ENCODE results near the gene MACROH2A1.

MACROH2A1 gene

DNA sequence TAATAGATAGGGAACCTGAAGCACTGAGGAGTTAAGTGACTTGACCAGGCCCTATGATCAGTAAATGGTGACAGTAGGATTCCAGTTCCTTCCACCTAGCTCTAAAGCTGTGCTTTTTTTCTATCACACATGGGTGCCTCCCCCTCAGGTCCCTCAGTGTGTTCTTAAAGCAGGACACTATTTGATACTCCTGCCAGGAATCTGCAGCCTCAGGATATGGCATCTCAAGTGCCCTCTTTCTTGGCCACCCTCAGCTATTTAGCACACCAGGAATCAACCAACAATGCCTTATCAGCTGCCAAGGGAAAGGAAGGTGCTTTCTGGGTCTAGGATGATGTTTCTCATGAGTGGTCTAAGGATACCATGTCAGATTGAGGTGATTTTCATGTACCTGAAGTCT lies 49.1 kb downstream of the MACROH2A1 start:
- no peak for DNase-seq

DNA sequence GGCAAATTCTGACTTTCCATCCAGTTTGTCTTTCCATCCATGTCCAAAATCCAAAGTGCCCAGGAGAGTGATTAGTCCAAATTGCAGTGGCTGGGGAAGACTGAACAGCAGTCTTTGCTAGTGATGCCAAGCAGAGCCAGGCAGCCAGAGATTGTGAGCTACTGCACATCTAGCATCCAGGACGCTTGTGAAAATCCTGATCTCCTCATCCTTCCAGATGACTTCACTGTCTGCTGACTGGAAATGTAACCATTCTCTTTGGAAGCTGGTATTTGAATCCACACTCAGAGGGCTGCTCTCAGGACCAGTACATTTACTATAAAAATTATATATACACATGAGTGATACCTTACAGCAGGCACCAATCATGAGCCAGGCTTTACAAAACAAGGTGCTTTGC lies 49.6 kb downstream of the MACROH2A1 start:
- DNase-seq, result no peak

GRCh38 chr5:135348918-135349317 lies 50.1 kb downstream of the MACROH2A1 start:
- DNase-seq, result no peak

DNA sequence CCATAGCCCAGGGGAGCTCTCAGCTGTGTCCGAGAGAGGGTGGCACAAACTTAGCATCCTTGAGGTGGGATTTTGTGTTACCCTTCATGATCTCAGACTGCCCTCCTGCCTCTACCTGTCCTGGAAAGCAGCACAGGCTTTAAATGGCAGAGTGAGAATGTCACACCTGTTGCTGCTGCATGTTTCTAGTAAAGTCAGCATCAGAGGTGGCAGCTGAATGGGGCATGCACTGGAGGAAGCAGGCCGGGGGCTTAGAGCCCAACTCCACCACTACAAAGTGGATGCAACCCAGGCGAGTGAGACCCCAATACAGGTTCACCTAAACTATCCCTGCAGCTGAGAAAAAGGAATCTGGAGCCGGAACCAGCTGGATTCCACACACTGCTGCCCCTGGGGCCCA lies 51.6 kb downstream of the MACROH2A1 start:
- DNase-seq, result no peak

DNA sequence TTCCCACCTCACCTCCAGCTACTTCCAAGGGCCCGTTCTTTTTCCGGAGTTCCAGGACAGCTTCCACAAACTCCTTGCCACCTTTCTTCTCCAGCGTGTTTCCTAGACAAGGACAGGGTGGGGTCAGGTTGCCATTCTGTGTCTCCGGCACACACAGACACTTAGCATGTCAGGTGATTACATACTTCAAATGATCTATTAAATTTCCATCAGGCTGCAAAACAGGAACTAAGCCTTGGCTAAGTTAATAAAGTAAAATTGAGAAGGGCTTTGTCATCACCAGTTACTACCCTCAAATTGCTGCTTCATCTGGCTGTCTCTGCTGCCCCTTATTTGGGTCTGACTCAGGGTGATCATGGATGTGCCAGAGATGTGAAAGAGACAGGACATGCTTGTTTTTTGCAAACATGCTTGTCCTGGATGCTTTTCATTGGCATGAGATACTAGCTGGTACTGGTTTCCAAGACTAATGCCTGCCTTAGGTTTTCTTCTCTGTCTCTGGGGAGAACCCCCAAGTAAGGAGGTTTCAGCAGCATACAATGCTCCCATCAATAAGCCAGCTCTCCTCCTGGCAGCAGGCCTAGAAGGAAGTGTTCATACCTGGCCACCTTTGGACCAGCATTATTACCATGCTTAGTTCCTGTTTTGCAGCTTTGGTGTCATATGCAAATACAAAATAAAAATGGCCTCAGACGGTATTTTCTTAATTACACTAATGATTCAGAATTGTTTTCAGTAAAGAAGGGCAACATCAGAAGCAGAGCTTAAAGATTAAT lies 52.9 kb downstream of the MACROH2A1 start:
- DNase-seq, result no peak

DNA sequence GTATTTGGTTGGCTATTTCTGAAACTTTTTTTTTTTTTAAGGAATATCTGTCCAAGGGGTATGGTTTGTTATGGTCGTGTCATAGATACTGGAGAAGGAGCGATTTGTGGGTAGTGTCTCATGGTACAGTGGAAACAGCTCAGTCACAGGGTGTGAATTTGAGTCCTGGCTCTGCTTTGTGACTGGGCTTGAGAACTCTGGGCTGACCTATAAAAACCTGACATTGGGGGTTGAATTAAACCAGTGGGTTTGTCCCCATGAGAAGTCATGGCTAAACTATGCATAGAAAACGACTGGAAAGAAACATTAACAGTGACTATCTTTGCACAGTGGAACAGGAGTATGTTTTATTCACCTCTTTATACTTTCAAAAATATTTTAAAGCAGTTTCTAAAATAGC lies 54.7 kb downstream of the MACROH2A1 start:
- DNase-seq, result no peak

DNA sequence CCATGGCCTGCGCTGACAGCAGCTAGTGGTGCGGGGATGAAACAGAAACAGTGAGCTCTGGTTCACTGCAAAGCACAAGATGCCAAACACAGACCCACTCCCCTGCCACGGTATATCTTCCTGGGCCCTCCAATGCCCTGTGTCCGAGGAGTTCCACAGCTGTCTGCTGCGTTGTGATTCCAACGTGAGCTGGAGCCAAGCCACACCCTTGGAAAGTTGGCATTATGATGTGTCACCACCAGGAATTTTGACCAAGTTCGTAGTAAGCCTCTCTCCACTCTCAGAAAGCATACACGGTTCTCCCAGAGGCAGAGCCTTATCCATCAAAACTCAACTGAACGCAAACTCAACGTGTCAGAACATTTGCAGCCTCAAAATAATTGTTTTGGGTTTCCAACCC lies 55.6 kb downstream of the MACROH2A1 start:
- no peak for DNase-seq

DNA sequence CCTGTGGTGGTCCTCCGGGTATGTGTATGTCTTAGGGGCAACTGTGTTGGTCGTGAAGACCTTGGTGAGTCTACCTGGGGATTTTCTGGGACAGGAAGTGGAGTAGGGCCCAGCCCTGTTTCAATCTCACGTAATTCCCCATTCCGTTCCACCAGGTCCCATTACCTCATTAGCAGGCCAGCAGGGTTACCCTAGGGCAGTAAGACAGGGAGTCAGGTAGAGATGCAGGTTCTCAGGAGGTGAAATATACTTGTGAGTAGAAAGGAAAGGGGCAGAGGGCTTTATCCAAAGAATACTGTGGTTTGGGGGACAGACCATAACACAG lies 56.5 kb downstream of the MACROH2A1 start:
- no peak for DNase-seq

GRCh38 chr5:135341696-135342550 lies 57.1 kb downstream of the MACROH2A1 start:
- no peak for DNase-seq

GRCh38 chr5:135341016-135341666 lies 57.9 kb downstream of the MACROH2A1 start:
- DNase-seq, result no peak

- no peak for DNase-seq
Observed at GRCh38 chr5:135340568-135340967, 58.5 kb downstream of the MACROH2A1 start.

- DNase-seq, result no peak
Observed at GRCh38 chr5:135339623-135340022, 59.4 kb downstream of the MACROH2A1 start.

GRCh38 chr5:135339189-135339588 lies 59.8 kb downstream of the MACROH2A1 start:
- DNase-seq, result no peak

DNA sequence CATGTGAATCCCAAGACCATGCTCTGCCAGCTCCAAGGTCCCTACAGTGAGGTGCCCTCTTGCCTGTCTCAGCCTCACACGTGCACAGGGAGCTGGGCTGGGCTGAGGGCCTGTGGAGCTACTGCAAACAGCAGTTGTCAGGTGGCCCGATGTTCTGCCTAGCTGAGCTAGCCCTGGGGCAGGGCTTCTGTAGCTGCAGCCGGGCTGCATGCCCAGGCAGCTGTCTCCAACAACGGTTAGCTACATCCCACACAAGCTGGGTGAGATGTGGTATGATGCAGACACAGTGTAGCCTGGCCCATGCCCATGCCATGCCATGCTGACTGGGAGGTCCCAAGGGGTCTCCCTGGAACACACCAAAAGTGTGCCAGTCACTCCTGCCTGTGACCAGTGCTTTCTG lies 62.0 kb downstream of the MACROH2A1 start:
- no peak for DNase-seq

GRCh38 chr5:135335031-135335828 lies 63.8 kb downstream of the MACROH2A1 start:
- no peak for DNase-seq

GRCh38 chr5:135333732-135334515 lies 65.1 kb downstream of the MACROH2A1 start:
- DNase-seq, result no peak

DNA sequence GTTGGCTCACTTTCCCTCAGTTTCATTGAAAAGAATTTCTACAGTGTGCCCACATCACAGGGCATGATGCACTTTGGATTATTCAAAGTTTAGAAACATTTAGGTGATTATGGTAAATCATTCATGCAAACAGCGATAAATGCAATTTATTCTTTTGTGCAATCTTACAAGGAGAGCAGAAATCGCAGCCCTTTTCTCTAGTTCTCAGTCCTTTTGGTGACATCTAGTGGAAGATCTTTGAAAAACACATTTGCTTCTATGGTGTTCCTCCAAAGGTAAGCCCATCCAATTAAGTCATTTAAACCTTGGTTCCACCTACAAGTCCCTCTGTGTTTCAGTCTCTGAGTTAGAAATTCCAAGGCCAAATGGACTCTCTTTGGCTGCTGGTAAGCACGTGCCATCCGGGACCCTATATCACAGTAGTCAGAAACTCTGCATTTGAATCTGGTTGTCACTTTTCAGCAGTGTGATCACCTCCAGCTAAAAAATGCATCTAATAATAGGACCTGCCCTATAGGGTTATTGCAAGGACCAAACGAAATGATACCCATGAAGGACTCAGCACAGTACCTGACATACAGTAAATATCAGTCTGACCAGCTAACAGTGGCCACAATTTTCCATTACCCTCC lies 66.4 kb downstream of the MACROH2A1 start:
- DNase-seq, result no peak

DNA sequence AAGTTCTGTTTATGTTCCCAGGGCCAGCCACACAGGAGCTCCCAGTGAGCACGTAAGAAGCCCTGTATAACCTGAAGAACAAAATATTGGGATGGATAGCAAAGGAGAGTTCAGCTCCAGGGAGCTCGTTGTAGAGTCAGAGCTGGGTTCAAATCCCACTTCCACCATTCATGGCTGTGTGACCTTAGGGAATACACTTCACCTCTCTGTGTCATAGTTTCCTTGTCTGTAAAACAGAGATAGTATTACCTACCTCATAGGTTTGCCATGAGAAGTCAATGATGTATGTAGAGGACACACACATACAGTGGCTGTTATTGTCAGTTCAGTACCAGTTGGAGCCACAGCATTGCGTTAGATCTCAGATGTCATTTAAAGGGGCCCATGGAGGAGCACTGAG lies 67.4 kb downstream of the MACROH2A1 start:
- no peak for DNase-seq

DNA sequence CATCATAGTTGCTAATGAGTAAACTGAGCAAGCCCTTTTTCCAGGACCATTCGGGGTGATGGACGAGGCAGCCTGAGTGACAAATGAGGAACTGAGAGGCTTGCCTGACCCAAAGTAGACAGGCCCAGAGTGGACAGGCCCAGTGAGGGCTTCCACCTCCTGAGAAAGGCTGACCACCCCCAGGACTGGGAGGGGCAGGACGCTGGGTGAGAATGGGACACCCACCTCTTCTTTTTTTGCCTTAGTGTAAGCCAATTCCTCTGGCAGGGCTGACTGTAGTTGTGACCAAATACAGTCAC lies 68.3 kb downstream of the MACROH2A1 start:
- no peak for DNase-seq

- no peak for DNase-seq
Observed at GRCh38 chr5:135329913-135330797, 68.9 kb downstream of the MACROH2A1 start.
